IPS-18a (cell line): ENCODE data around the gene USP17L10.
"Not testable (repeated sequence)": the region's sequence is repeated elsewhere in the genome, so short reads cannot be mapped to it uniquely, and the experiment has no call there.

Experiments used
- H3K27ac ChIP-seq: one replicate; pipeline ENCODE4 v1.5.1; 2013; ENCODE audit warnings: low read length
- H3K27me3 ChIP-seq: one replicate; pipeline ENCODE4 v1.6.1; 2013; ENCODE audit warnings: mild to moderate bottlenecking, low read length; ENCODE audit not compliant: control insufficient read depth, insufficient read depth
- H3K36me3 ChIP-seq: one replicate; pipeline ENCODE4 v1.6.1; 2013; ENCODE audit warnings: low read depth, low read length; ENCODE audit not compliant: control insufficient read depth
- H3K4me1 ChIP-seq: one replicate; pipeline ENCODE4 v1.6.1; 2013; ENCODE audit warnings: low read depth, low read length; ENCODE audit not compliant: control insufficient read depth
- H3K4me3 ChIP-seq: one replicate; pipeline ENCODE4 v1.5.1; 2013; ENCODE audit warnings: low read length
- H3K9ac ChIP-seq: one replicate; pipeline ENCODE4 v1.6.1; 2013; ENCODE audit warnings: mild to moderate bottlenecking, low read length, moderate library complexity
- H3K9me3 ChIP-seq: one replicate; pipeline ENCODE4 v1.6.1; 2013; ENCODE audit warnings: low read depth, low read length; ENCODE audit not compliant: control insufficient read depth

USP17L10 gene

GRCh38 chr4:9210357-9210756, at the start of gene USP17L10:
Gene USP17L10 (plus strand): TSS chr4:9210657. CDS start chr4:9210657, 0 bp downstream.
- not testable (repeated sequence) for H3K4me3 ChIP-seq, H3K4me1 ChIP-seq, H3K9me3 ChIP-seq, H3K27me3 ChIP-seq, H3K9ac ChIP-seq, H3K36me3 ChIP-seq, H3K27ac ChIP-seq

DNA sequence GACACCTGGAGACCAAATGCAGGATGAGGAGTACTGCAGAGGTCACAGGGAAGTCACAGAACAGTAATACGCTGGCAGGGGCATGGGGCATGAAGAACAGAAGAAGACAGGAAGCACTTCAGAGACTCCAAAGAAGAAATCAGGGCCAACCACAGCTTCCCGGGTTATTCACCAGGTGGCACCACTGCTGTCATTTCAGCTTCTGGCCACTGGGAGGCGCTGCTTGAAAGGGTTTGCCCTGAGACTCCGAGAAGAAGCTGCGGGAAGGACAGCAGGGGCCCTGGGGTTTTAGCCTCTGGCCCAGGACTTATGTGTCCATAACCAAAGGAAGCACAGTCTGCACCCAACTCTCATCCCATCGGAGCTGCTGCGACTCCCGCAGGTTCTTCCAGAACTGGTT, 44.5 kb upstream of the USP17L10 start:
- H3K36me3 ChIP-seq, H3K27me3 ChIP-seq, H3K4me3 ChIP-seq, H3K27ac ChIP-seq, H3K9ac ChIP-seq, H3K9me3 ChIP-seq, H3K4me1 ChIP-seq: not testable (repeated sequence)

DNA sequence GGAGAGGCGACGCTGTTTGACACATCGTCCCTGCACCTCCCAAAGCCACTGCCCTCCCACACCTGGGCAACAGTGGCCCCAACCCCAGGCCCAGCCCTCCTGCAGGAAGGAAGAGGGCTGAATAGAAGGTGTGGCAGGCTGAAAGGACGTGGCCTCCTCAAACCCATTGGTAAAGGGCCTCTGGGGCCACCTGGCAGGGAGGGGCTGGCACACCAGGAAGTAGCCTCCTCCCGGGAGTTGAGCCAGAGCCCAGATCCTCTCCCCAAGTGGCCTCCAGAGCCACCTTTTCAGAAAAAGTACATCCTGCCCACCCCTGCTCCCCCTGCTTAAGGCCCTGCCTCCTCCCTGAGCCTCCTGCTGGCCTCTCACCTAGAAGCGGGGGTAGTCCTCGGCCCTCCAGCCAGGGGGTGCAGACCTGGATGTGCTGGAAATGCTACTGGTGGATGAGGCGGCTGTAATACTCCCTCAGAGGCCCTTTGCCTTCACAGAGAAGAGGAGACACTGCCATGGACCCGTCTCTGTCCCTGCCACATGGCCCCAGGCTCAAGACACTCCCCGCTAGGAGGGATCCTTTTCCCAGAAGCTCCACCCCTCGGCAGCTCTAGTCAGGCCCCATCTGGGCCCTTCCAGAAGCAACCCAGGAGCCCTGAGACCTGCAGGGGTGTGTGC, 40.5 kb upstream of the USP17L10 start, which contains the start of gene FAM90A26:
Gene FAM90A26 (plus strand): TSS at position 619 of the 669 bp plus-strand sequence. CDS start 2,764 bp downstream, outside the sequence.
- H3K4me1 ChIP-seq, H3K27me3 ChIP-seq, H3K9me3 ChIP-seq, H3K9ac ChIP-seq, H3K4me3 ChIP-seq, H3K36me3 ChIP-seq, H3K27ac ChIP-seq: not testable (repeated sequence)

DNA sequence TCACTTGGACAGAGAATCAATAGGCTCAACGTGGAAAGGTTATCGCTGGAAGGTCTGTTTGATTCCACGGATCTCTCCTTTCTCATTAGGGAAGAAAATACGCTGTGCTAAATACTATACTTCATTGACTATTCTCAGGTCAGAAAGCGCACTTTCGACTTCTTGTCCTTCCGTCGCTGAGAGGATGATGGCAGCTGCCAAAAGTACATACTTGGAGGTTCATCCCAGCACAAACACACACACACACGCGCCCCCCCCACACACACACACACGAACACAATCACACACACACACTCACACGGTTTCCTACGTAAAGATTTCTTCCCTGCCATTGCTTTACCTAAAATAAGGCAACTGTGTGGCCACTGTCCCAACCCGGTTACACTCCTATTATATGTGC, 4.2 kb downstream of the USP17L10 start:
- H3K4me1 ChIP-seq, H3K9me3 ChIP-seq, H3K4me3 ChIP-seq, H3K9ac ChIP-seq, H3K27me3 ChIP-seq, H3K36me3 ChIP-seq, H3K27ac ChIP-seq: not testable (repeated sequence)

DNA sequence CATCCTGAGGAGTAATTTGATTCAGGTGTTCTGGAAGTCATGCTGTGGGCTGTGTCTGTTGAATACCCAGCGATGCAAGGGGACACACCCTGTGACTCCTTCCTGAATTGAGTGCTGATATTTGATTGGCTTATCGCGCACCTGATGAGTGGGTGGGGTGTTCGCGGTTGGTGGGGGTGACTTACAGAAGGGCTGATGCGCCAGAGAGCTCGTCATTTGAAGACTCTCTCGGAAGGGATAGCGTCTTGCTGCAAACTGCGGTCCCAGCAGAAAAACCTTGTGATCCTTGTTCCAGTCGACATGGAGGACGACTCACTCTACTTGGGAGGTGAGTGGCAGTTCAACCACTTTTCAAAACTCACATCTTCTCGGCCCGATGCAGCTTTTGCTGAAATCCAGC, 4.6 kb downstream of the USP17L10 start, which contains the start of gene USP17L11:
Gene USP17L11 (plus strand): TSS at position 301 of the 400 bp plus-strand sequence. CDS start 0 bp downstream, at position 301.
- not testable (repeated sequence) for H3K4me1 ChIP-seq, H3K9ac ChIP-seq, H3K27ac ChIP-seq, H3K4me3 ChIP-seq, H3K9me3 ChIP-seq, H3K36me3 ChIP-seq, H3K27me3 ChIP-seq

DNA sequence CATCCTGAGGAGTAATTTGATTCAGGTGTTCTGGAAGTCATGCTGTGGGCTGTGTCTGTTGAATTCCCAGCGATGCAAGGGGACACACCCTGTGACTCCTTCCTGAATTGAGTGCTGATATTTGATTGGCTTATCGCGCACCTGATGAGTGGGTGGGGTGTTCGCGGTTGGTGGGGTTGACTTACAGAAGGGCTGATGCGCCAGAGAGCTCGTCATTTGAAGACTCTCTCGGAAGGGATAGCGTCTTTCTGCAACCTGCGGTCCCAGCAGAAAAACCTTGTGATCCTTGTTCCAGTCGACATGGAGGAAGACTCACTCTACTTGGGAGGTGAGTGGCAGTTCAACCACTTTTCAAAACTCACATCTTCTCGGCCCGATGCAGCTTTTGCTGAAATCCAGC, 9.4 kb downstream of the USP17L10 start, which contains the start of gene USP17L12:
Gene USP17L12 (plus strand): TSS at position 301 of the 400 bp plus-strand sequence. CDS start 0 bp downstream, at position 301.
- H3K4me1 ChIP-seq, H3K27me3 ChIP-seq: not testable (repeated sequence)

GRCh38 chr4:9224596-9224995, 14.1 kb downstream of the USP17L10 start, which contains the start of gene USP17L13:
Gene USP17L13 (plus strand): TSS chr4:9224896. CDS start chr4:9224896, 0 bp downstream.
- not testable (repeated sequence) for H3K36me3 ChIP-seq, H3K9me3 ChIP-seq, H3K27ac ChIP-seq, H3K4me1 ChIP-seq, H3K4me3 ChIP-seq, H3K27me3 ChIP-seq, H3K9ac ChIP-seq

More for the DNA sequence above, 9.4 kb downstream of the USP17L10 start, which contains the start of gene USP17L12:
- not testable (repeated sequence) for H3K9me3 ChIP-seq, H3K36me3 ChIP-seq, H3K4me3 ChIP-seq, H3K9ac ChIP-seq, H3K27ac ChIP-seq

DNA sequence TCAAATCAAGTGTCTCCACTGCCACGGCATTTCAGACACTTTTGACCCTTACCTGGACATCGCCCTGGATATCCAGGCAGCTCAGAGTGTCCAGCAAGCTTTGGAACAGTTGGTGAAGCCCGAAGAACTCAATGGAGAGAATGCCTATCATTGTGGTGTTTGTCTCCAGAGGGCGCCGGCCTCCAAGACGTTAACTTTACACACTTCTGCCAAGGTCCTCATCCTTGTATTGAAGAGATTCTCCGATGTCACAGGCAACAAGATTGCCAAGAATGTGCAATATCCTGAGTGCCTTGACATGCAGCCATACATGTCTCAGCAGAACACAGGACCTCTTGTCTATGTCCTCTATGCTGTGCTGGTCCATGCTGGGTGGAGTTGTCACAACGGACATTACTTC, 19.8 kb downstream of the USP17L10 start:
- not testable (repeated sequence) for H3K36me3 ChIP-seq, H3K9ac ChIP-seq, H3K4me1 ChIP-seq, H3K27me3 ChIP-seq, H3K27ac ChIP-seq, H3K9me3 ChIP-seq, H3K4me3 ChIP-seq

GRCh38 chr4:9234085-9234484, 23.6 kb downstream of the USP17L10 start, which contains the start of gene USP17L15:
Gene USP17L15 (plus strand): TSS chr4:9234385. CDS start chr4:9234385, 0 bp downstream.
- not testable (repeated sequence) for H3K36me3 ChIP-seq, H3K9ac ChIP-seq, H3K4me1 ChIP-seq, H3K4me3 ChIP-seq, H3K27me3 ChIP-seq, H3K27ac ChIP-seq, H3K9me3 ChIP-seq

GRCh38 chr4:9238461-9238860, 28.0 kb downstream of the USP17L10 start:
- not testable (repeated sequence) for H3K9ac ChIP-seq

DNA sequence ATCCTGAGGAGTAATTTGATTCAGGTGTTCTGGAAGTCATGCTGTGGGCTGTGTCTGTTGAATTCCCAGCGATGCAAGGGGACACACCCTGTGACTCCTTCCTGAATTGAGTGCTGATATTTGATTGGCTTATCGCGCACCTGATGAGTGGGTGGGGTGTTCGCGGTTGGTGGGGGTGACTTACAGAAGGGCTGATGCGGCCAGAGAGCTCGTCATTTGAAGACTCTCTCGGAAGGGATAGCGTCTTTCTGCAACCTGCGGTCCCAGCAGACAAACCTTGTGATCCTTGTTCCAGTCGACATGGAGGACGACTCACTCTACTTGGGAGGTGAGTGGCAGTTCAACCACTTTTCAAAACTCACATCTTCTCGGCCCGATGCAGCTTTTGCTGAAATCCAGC, 33.1 kb downstream of the USP17L10 start, which contains the start of gene USP17L17:
Gene USP17L17 (plus strand): TSS at position 301 of the 400 bp plus-strand sequence. CDS start 0 bp downstream, at position 301.
- H3K9me3 ChIP-seq, H3K4me1 ChIP-seq, H3K9ac ChIP-seq, H3K36me3 ChIP-seq, H3K27me3 ChIP-seq, H3K27ac ChIP-seq, H3K4me3 ChIP-seq: not testable (repeated sequence)

More at GRCh38 chr4:9238461-9238860, 28.0 kb downstream of the USP17L10 start:
- not testable (repeated sequence) for H3K4me3 ChIP-seq, H3K9me3 ChIP-seq, H3K27me3 ChIP-seq, H3K36me3 ChIP-seq, H3K4me1 ChIP-seq, H3K27ac ChIP-seq
